Osteoblast (primary cell): ENCODE results near the gene FRMD5. TPM values are rescaled to one million over a fixed set of nuclear protein-coding genes. Genes with fewer than 3 reads are reported as not detected.

ENCODE experiments used
- DNase-seq: peaks from one replicate; pipeline ENCODE4 v3.0.0; 2011; ENCODE audit warnings: low spot score, mixed read lengths; ENCODE audit not compliant: insufficient read length; ENCODE audit errors: missing footprints
- H2AFZ ChIP-seq: 2 replicates; pipeline ENCODE4 v1.6.0; 2011; ENCODE audit warnings: mild to moderate bottlenecking, low read length
- H3K27ac ChIP-seq: 2 replicates; pipeline ENCODE4 v1.5.1; 2011; ENCODE audit warnings: mild to moderate bottlenecking, low read depth, low read length, moderate library complexity
- H3K27me3 ChIP-seq: 2 replicates; pipeline ENCODE4 v1.6.0; 2012; ENCODE audit warnings: mild to moderate bottlenecking, control low read depth, inconsistent platforms, low read length, moderate library complexity; ENCODE audit not compliant: insufficient read depth
- H3K36me3 ChIP-seq: 2 replicates; pipeline ENCODE4 v1.5.1; 2011; ENCODE audit warnings: mild to moderate bottlenecking, low read length, control low read depth, moderate library complexity; ENCODE audit not compliant: insufficient read depth
- H3K4me1 ChIP-seq: 2 replicates; pipeline ENCODE4 v1.5.1; 2011; ENCODE audit warnings: mild to moderate bottlenecking, low read length, control low read depth, moderate library complexity; ENCODE audit not compliant: insufficient read depth
- H3K4me2 ChIP-seq: 2 replicates; pipeline ENCODE4 v1.6.0; 2011; ENCODE audit warnings: mild to moderate bottlenecking, low read length; ENCODE audit not compliant: insufficient read depth
- H3K4me3 ChIP-seq: fragments of 200-600 bp; sonication (generic); 3 replicates; pipeline ENCODE4 v1.5.1; 2012; ENCODE audit warnings: mild to moderate bottlenecking, low read length, inconsistent platforms; ENCODE audit not compliant: insufficient read depth
- H3K79me2 ChIP-seq: 2 replicates; pipeline ENCODE4 v1.6.0; 2012; ENCODE audit warnings: mild to moderate bottlenecking, low read length, control low read depth, inconsistent platforms; ENCODE audit not compliant: insufficient read depth
- H3K9me3 ChIP-seq: 2 replicates; pipeline ENCODE4 v1.5.1; 2011; ENCODE audit warnings: low read depth, low read length, control low read depth
- H4K20me1 ChIP-seq: 2 replicates; pipeline ENCODE4 v1.6.0; 2012; ENCODE audit warnings: mild to moderate bottlenecking, low read length, control low read depth; ENCODE audit not compliant: insufficient read depth
- CTCF ChIP-seq: IDR thresholded peaks from 2 replicates; pipeline ENCODE4 v1.5.1; 2011; ENCODE audit warnings: mild to moderate bottlenecking, low read depth, low read length, moderate library complexity; ENCODE audit errors: extremely low read depth
- total RNA-seq: library from RNA; depleted of rRNA; stranded (reverse); fragments of >200 nt; gene quantifications from 2 replicates; pipeline ENCODE4 v1.2.3, GENCODE V29; 2012

Gene FRMD5
- total RNA-seq, 1 donor, result 3.3 TPM

DNA sequence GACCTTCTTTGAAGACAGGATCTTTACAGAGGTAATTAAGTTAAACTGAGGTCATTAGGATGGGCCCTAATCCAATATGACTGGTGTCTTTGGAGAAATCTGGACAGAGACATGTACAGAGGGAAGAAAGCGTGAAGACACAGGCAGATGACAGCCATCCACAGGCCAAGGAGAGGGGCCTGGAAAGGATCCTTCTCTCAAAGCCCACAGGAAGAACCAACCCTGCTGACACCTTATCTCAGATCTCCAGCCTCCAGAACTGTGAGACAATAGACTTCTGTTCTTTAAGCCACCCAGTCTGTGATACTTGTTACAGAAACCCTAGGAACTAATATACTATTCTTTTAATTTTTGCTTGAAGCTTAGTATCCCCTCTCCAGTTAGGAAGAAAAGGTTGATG is 294.1 kb downstream of the FRMD5 start:
- Histone ChIP-seq H2AFZ (no peak overlapping the region), H3K4me3 (no peak overlapping the region), H4K20me1 (no peaks in the 10 kb centered on the region), H3K36me3 (no peaks in the 10 kb centered on the region), H3K79me2 (no peaks in the 10 kb centered on the region), H3K9me3 (no peaks in the 10 kb centered on the region), H3K27ac (no peak overlapping the region), H3K4me1 (peaks cover 9% of the 10 kb centered on the region), H3K4me2 (no peak overlapping the region), H3K27me3 (no peaks in the 10 kb centered on the region)
- TF ChIP-seq CTCF, result no peak
- DNase-seq, result no peak

DNA sequence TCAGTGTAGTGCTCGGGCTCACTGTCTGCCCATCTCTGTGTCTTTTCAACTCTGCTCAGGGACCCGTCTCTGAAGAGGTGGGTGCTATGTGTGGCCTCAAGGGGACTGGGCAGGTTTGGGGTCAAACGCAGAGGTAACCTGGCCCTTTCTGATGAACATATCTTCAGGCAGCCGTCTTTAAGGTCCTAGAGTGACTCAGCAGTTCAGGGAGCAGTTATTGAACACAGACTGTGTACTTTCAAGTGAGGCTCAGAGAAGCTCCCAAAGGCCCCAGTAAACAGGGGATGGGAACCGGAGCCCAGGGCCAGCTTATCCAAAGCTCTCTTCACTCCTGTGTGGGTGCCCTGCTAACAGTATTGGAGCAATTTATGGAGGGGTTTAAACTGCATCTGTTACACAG is 295.1 kb downstream of the FRMD5 start:
- H3K27ac ChIP-seq, result no peak overlapping the region
- no peak overlapping the region for H2AFZ ChIP-seq
- no peaks in the 10 kb centered on the region for H3K27me3 ChIP-seq
- no peak overlapping the region for H3K4me3 ChIP-seq
- H3K4me2 ChIP-seq, result no peak overlapping the region
- H3K9me3 ChIP-seq, result no peaks in the 10 kb centered on the region
- TF ChIP-seq CTCF, result no peak
- H3K79me2 ChIP-seq, result no peaks in the 10 kb centered on the region
- H3K36me3 ChIP-seq, result no peaks in the 10 kb centered on the region
- H4K20me1 ChIP-seq, result no peaks in the 10 kb centered on the region
- DNase-seq, result no peak
- peaks cover 9% of the 10 kb centered on the region for H3K4me1 ChIP-seq

DNA sequence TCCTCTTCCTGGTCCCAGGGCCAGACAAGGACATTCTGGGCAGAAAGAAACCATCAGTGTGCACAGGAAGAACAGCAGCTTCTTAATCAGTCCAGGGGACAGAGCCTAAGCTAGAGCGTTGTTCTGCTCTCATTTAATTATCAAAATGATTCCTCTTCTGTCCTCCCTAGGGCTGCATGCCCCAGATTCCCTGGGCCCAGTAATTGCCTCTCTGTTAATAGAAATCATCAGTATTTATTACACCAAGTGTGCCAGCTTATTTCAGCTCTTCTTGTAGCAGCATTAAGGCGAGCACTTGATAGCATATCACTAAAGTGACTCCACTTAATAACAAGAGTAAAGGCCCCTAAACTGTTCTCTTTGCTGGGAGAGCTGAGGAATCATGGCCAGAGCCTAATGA is 296.2 kb downstream of the FRMD5 start:
- Histone ChIP-seq H3K4me1 (peaks cover 2% of the 10 kb centered on the region), H3K4me2 (no peak overlapping the region), H3K27me3 (no peaks in the 10 kb centered on the region), H3K36me3 (no peaks in the 10 kb centered on the region), H3K79me2 (no peaks in the 10 kb centered on the region), H3K9me3 (no peaks in the 10 kb centered on the region), H4K20me1 (no peaks in the 10 kb centered on the region), H3K4me3 (no peak overlapping the region), H3K27ac (no peak overlapping the region), H2AFZ (no peak overlapping the region)
- no peak for DNase-seq
- TF ChIP-seq CTCF, result no peak

GRCh38 chr15:43896543-43896942 is 298.5 kb downstream of the FRMD5 start:
- no peak overlapping the region for H2AFZ ChIP-seq
- no peaks in the 10 kb centered on the region for H3K4me1 ChIP-seq
- H3K27me3 ChIP-seq, result no peaks in the 10 kb centered on the region
- H3K79me2 ChIP-seq, result no peaks in the 10 kb centered on the region
- no peak overlapping the region for H3K4me2 ChIP-seq
- no peaks in the 10 kb centered on the region for H3K9me3 ChIP-seq
- TF ChIP-seq CTCF, result no peak
- DNase-seq, result no peak
- H4K20me1 ChIP-seq, result no peaks in the 10 kb centered on the region
- no peak overlapping the region for H3K4me3 ChIP-seq
- no peaks in the 10 kb centered on the region for H3K36me3 ChIP-seq
- no peak overlapping the region for H3K27ac ChIP-seq
